HG02870 (cell line): Measurements from ENCODE around the gene AAK1.
"Not testable (repeated sequence)": the region's sequence is repeated elsewhere in the genome, so short reads cannot be mapped to it uniquely, and the experiment has no call there.

Source experiments
- ATAC-seq: cut with Tn5 transposase; IDR thresholded peaks from one replicate; pipeline ENCODE4 v1.9.1; 2021; ENCODE audit warnings: mild to moderate bottlenecking, moderate library complexity; ENCODE audit not compliant: unreplicated experiment

The AAK1 gene

GRCh38 chr2:69660637-69661036, 17.1 kb upstream of the AAK1 start:
- no peak for ATAC-seq

GRCh38 chr2:69659941-69660483, 16.5 kb upstream of the AAK1 start:
- no peak for ATAC-seq

GRCh38 chr2:69659349-69659748, 15.8 kb upstream of the AAK1 start:
- no peak for ATAC-seq

GRCh38 chr2:69652206-69652605, 8.7 kb upstream of the AAK1 start:
- no peak for ATAC-seq

GRCh38 chr2:69647196-69647595, 3.7 kb upstream of the AAK1 start:
- not testable (repeated sequence) for ATAC-seq

GRCh38 chr2:69646714-69647113, 3.2 kb upstream of the AAK1 start:
- no peak for ATAC-seq

- ATAC-seq: no peak
These were observed 2.4 kb upstream of the AAK1 start for GRCh38 chr2:69645921-69646320.

GRCh38 chr2:69645031-69645431, 1.5 kb upstream of the AAK1 start:
- no peak for ATAC-seq

GRCh38 chr2:69644506-69644979, 1.0 kb upstream of the AAK1 start:
- no peak for ATAC-seq

GRCh38 chr2:69642709-69643601, 584 bp downstream of the AAK1 start:
- ATAC-seq: no peak

GRCh38 chr2:69641887-69642708, 1.4 kb downstream of the AAK1 start:
- no peak for ATAC-seq

GRCh38 chr2:69641471-69641870, 2.1 kb downstream of the AAK1 start:
- no peak for ATAC-seq

GRCh38 chr2:69639266-69639665, 4.3 kb downstream of the AAK1 start:
- no peak for ATAC-seq

GRCh38 chr2:69638630-69639029, 4.9 kb downstream of the AAK1 start:
- ATAC-seq: no peak

- ATAC-seq: no peak
These were observed 5.6 kb downstream of the AAK1 start for GRCh38 chr2:69637923-69638322.

- no peak for ATAC-seq
These were observed 7.1 kb downstream of the AAK1 start for GRCh38 chr2:69636395-69636794.

- no peak for ATAC-seq
These were observed 8.1 kb downstream of the AAK1 start for GRCh38 chr2:69635432-69635831.

- ATAC-seq: no peak
These were observed 9.2 kb downstream of the AAK1 start for GRCh38 chr2:69634196-69634821.

- no peak for ATAC-seq
These were observed 12.1 kb downstream of the AAK1 start for GRCh38 chr2:69631402-69631801.

GRCh38 chr2:69629921-69630608, 13.5 kb downstream of the AAK1 start:
- no peak for ATAC-seq
